GM12801 (cell line): ENCODE data around the gene GLI3.

Experiments
- TF ChIP-seq, protein P1 (sequence below): IDR thresholded peaks from one replicate; pipeline ENCODE4 v1.5.1; 2011; ENCODE audit warnings: control low read depth; ENCODE audit not compliant: insufficient read length; ENCODE audit errors: extremely low read depth

GLI3 gene

GRCh38 chr7:42152329-42153205, 84.4 kb downstream of the GLI3 start:
- TF ChIP-seq, protein P1, sequence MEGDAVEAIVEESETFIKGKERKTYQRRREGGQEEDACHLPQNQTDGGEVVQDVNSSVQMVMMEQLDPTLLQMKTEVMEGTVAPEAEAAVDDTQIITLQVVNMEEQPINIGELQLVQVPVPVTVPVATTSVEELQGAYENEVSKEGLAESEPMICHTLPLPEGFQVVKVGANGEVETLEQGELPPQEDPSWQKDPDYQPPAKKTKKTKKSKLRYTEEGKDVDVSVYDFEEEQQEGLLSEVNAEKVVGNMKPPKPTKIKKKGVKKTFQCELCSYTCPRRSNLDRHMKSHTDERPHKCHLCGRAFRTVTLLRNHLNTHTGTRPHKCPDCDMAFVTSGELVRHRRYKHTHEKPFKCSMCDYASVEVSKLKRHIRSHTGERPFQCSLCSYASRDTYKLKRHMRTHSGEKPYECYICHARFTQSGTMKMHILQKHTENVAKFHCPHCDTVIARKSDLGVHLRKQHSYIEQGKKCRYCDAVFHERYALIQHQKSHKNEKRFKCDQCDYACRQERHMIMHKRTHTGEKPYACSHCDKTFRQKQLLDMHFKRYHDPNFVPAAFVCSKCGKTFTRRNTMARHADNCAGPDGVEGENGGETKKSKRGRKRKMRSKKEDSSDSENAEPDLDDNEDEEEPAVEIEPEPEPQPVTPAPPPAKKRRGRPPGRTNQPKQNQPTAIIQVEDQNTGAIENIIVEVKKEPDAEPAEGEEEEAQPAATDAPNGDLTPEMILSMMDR, result no peak

DNA sequence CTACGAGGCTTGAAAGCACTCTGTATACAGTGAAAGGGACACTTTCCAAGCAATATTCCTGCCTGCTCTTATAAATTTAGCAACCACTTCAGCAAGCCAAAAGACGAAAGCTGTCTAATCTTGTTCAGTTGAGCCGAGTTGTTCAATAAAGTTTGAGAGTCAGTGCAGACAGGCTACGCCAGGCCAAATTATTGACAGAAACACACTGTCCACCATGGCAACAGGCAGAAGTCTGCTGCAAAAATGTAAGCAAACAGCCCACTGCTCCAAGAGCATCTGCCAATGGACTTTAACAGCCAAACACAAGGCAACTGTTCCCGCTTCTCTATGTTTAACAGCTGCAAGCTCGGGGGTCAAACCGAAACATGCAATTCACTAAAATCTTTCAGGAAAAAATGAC, 85.7 kb downstream of the GLI3 start:
- TF ChIP-seq, protein P1, result no peak

DNA sequence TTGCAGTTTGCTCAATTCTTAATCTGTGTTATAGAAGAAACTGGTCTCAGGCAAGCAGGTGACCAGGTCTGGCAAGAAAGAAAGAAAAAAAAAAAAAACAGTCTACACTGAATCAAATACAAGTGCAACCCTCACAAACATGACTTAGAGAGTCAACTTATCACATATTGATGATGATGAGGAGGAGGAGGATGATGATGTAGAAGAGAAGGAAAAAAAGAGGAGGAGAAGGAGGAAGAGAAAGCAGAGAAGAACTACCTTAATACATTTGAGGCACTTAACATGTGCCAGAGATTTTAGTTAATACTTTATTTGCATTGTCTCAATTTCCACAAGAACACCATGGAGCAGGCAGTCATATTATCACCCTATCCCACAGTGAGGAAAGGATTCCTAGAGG, 91.5 kb downstream of the GLI3 start:
- TF ChIP-seq, protein P1, result no peak

- TF ChIP-seq, protein P1, result no peak
These were observed 92.4 kb downstream of the GLI3 start for GRCh38 chr7:42144604-42145003.

DNA sequence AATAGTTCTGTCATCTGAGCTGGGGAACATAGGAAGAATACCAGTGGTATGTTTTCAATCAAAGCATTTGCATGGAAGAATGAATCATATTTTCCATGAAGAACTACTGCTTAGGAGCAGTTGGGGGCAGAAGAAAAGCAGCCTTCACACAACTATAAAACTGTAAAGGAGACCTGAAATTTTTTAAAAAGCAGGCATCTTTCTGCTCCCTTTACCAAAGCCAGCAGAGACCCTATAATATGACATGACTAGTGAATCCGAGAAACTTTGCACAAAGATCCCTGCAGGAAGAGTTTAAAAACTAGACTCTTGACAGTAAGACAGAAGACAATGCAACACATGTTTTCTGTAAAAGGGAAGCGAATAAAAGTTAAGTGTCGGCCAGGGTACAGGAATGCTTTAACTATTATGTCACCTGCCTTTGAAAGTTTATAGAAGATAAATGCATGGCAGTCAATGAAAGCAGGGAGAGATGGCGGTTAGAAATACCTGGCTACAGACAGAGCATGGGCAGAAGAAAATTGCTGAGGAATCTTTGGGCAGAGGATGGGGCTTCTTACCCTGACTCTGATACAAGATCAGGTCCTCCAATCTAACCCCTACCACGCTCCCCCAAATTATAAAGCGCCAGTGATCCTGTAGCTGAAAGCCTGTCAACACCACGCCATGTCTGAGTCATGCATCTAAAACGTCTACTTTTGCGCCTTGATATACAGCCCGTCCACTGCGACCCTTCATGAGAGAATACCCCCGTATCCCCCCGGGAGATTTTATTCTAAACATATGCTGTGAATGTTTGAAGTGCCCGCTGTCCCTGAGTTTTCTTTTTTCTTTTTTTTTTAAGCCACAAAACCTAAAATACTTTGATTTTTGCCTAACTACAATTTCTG, 93.1 kb downstream of the GLI3 start:
- TF ChIP-seq, protein P1, result no peak

DNA sequence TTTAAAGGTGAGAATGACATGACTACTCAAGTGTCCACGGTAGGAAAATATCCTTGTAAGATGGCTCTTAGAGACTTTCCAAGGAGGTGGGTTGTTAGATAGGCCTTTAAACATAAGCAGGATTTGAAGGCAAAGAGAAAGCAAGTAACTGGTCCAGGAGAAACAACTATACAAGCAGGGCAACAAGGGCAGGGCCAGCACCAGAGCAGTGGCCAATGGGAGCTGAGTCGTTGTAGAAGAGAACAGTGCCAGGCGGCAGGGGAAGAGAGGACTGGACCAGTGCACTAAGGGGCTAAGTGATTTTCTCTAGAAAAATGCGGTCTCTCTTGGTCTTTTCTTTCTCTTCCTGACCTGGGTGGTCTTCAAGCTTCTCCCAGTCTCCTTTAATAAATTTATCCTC, 94.9 kb downstream of the GLI3 start:
- TF ChIP-seq, protein P1, result no peak

GRCh38 chr7:42139751-42140150, 97.3 kb downstream of the GLI3 start:
- TF ChIP-seq, protein P1, result no peak
